ENCODE results near the gene FREM1. TPM values are rescaled to one million over a fixed set of nuclear protein-coding genes. Genes with fewer than 3 reads are reported as not detected.

Gene FREM1
- total and polyA plus RNA-seq, 7 experiments from 2014 or later: 0.24 to 0.86 TPM; not detected in 5

DNA sequence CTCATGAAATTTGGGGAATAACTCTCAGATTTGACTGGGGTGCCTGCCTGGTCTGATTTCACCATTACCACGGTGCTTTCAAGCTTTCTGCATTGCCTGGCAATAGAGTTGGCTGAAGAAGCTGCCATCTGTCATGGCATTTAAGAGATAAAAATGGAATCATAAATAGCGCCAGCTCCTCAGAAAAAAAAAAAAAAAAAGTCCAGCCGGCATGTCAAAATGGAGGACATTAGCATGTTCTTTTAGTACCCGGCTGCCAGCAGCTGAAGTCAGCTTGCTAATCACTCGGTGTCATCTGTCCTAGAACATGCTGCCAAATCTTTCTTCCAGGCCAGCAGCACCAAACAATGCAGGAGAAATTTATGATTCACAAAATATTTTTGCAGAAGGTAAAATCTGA lies 130.0 kb downstream of the FREM1 start:
- ChIA-PET POLR2A (no interaction called here), CTCF (interaction anchor here (0.6 kb wide), 1 partner anchor 163 kb away, joined by 4 read pairs; no protein-coding TSS in a partner anchor)
- H3K4me1 ChIP-seq (ENCODE audit: control insufficient read depth in 2 of 2, insufficient read depth in 2 of 2, low read length in 2 of 2): no peaks in the 10 kb centered on the region
- intact Hi-C loops (cut with micrococcal nuclease): no loop called here
- H3K27me3 Mint-ChIP-seq: peaks cover 0 to 33% (median 15%) of the 10 kb centered on the region in 5 donors
- no peaks in the 10 kb centered on the region for H3K27me3 ChIP-seq (ENCODE audit: control insufficient read depth in 2 of 2, insufficient read depth in 2 of 2, low read length in 2 of 2)
- H3K27ac Mint-ChIP-seq: no peak overlapping the region
- ATAC-seq (no peak), DNase-seq (no peak)
- H3K36me3 Mint-ChIP-seq: no peaks in the 10 kb centered on the region
- no peak overlapping the region for H3K4me3 ChIP-seq (ENCODE audit: low read length)
- H3K9me3 Mint-ChIP-seq: peaks cover 0 to 1% (median 0%) of the 10 kb centered on the region in 11 donors
- no peak overlapping the region for H3K4me3 Mint-ChIP-seq
- H3K4me1 Mint-ChIP-seq: no peaks in the 10 kb centered on the region
- no peaks in the 10 kb centered on the region for H3K9me3 ChIP-seq (ENCODE audit: control insufficient read depth in 2 of 3, low read length in 3 of 3)
- H3K27ac ChIP-seq (ENCODE audit: low read depth, low read length): no peak overlapping the region
- no peaks in the 10 kb centered on the region for H3K36me3 ChIP-seq (ENCODE audit: control insufficient read depth in 2 of 3, insufficient read depth in 3 of 3, low read length in 3 of 3)

DNA sequence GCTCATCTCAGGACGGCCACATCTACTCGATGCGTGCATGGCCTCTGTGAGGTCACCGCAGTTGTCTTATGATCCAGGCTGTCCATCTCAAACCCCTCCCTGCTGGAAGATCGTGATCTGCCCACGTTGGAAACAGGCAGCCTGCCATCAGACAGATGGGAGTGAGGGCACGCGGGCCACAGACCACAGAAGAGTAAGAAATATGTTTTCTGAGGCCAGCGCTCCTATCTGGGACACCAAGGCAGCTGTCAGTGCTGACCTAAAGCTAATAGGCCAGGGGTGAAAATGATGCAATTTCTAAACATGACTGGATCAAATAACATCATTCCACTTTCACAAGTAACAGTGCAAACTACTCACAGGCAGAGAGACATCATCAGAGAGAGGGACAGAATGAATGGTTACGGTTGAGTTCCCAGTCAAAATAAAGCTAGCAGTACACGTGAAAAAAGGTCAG lies 130.6 kb downstream of the FREM1 start:
- no peak overlapping the region for H3K27ac Mint-ChIP-seq
- intact Hi-C loops (cut with micrococcal nuclease): no loop called here
- H3K9me3 Mint-ChIP-seq: peaks cover 0 to 1% (median 0%) of the 10 kb centered on the region in 11 donors
- no peaks in the 10 kb centered on the region for H3K4me1 Mint-ChIP-seq
- H3K36me3 Mint-ChIP-seq: no peaks in the 10 kb centered on the region
- Histone ChIP-seq H3K4me3 (ENCODE audit: low read length) (no peak overlapping the region), H3K9me3 (ENCODE audit: control insufficient read depth in 2 of 3, low read length in 3 of 3) (no peaks in the 10 kb centered on the region), H3K4me1 (ENCODE audit: control insufficient read depth in 2 of 2, insufficient read depth in 2 of 2, low read length in 2 of 2) (no peaks in the 10 kb centered on the region), H3K36me3 (ENCODE audit: control insufficient read depth in 2 of 3, insufficient read depth in 3 of 3, low read length in 3 of 3) (no peaks in the 10 kb centered on the region), H3K27me3 (ENCODE audit: control insufficient read depth in 2 of 2, insufficient read depth in 2 of 2, low read length in 2 of 2) (no peaks in the 10 kb centered on the region), H3K27ac (ENCODE audit: low read depth, low read length) (no peak overlapping the region)
- ATAC-seq (no peak), DNase-seq (no peak)
- H3K4me3 Mint-ChIP-seq: no peak overlapping the region
- H3K27me3 Mint-ChIP-seq: peaks cover 0 to 33% (median 15%) of the 10 kb centered on the region in 5 donors
- CTCF ChIA-PET: interaction anchor here (0.6 kb wide), 1 partner anchor 162 kb away, joined by 4 read pairs; no protein-coding TSS in a partner anchor
- POLR2A ChIA-PET: no interaction called here

GRCh38 chr9:14778565-14778964 lies 131.7 kb downstream of the FREM1 start:
- H3K4me3 Mint-ChIP-seq: no peak overlapping the region
- no peak for ATAC-seq
- Histone ChIP-seq H3K4me3 (ENCODE audit: low read length) (no peak overlapping the region), H3K27ac (ENCODE audit: low read depth, low read length) (no peak overlapping the region), H3K4me1 (ENCODE audit: control insufficient read depth in 2 of 2, insufficient read depth in 2 of 2, low read length in 2 of 2) (no peaks in the 10 kb centered on the region), H3K27me3 (ENCODE audit: control insufficient read depth in 2 of 2, insufficient read depth in 2 of 2, low read length in 2 of 2) (no peaks in the 10 kb centered on the region), H3K9me3 (ENCODE audit: control insufficient read depth in 2 of 3, low read length in 3 of 3) (no peaks in the 10 kb centered on the region), H3K36me3 (ENCODE audit: control insufficient read depth in 2 of 3, insufficient read depth in 3 of 3, low read length in 3 of 3) (no peaks in the 10 kb centered on the region)
- intact Hi-C loops (cut with micrococcal nuclease): no loop called here
- POLR2A ChIA-PET: no interaction called here
- peaks cover 0 to 1% (median 0%) of the 10 kb centered on the region in 11 donors for H3K9me3 Mint-ChIP-seq
- peaks cover 2 to 24% (median 12%) of the 10 kb centered on the region in 5 donors for H3K27me3 Mint-ChIP-seq
- DNase-seq: no peak
- H3K4me1 Mint-ChIP-seq: no peaks in the 10 kb centered on the region
- CTCF ChIA-PET: interaction anchor here (1.3 kb wide), 1 partner anchor 10 kb away, joined by 3 read pairs; no protein-coding TSS in a partner anchor
- no peak overlapping the region for H3K27ac Mint-ChIP-seq
- H3K36me3 Mint-ChIP-seq: no peaks in the 10 kb centered on the region

DNA sequence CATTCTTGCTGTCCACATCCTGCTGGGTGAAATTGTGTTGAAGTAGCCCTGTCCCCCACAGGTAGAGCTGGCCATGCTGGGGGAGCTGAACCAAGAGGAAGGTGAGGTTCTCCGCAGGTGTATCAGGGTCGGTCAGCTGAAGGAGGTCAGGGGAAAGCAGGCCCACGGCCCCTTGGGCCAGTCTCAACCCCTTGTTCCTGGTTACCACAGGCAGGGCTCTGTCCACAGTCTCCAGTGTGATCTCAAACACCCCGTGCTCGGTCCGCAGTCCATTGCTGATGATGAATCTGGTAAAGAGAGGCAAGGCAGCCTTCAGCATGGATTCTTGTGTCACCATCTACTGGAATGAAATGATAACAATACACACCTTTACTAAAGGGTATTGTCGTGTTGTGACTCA lies 134.3 kb downstream of the FREM1 start:
- H3K9me3 Mint-ChIP-seq: peaks cover 0 to 1% (median 0%) of the 10 kb centered on the region in 11 donors
- Histone ChIP-seq H3K36me3 (ENCODE audit: control insufficient read depth in 2 of 3, insufficient read depth in 3 of 3, low read length in 3 of 3) (no peaks in the 10 kb centered on the region), H3K9me3 (ENCODE audit: control insufficient read depth in 2 of 3, low read length in 3 of 3) (no peaks in the 10 kb centered on the region), H3K27ac (ENCODE audit: low read depth, low read length) (no peak overlapping the region), H3K4me3 (ENCODE audit: low read length) (no peak overlapping the region), H3K4me1 (ENCODE audit: control insufficient read depth in 2 of 2, insufficient read depth in 2 of 2, low read length in 2 of 2) (no peaks in the 10 kb centered on the region), H3K27me3 (ENCODE audit: control insufficient read depth in 2 of 2, insufficient read depth in 2 of 2, low read length in 2 of 2) (no peaks in the 10 kb centered on the region)
- intact Hi-C loops (cut with micrococcal nuclease): no loop called here
- no peak overlapping the region for H3K27ac Mint-ChIP-seq
- ChIA-PET POLR2A (no interaction called here), CTCF (no interaction called here)
- peaks cover 5 to 24% (median 12%) of the 10 kb centered on the region in 5 donors for H3K27me3 Mint-ChIP-seq
- H3K4me1 Mint-ChIP-seq: no peaks in the 10 kb centered on the region
- ATAC-seq (no peak), DNase-seq (no peak)
- H3K4me3 Mint-ChIP-seq: no peak overlapping the region
- H3K36me3 Mint-ChIP-seq: no peaks in the 10 kb centered on the region

GRCh38 chr9:14770592-14770991 lies 139.6 kb downstream of the FREM1 start:
- H3K27ac ChIP-seq (ENCODE audit: low read depth, low read length): no peak overlapping the region
- Mint-ChIP-seq H3K27me3 (peaks cover 0 to 35% (median 15%) of the 10 kb centered on the region in 5 donors), H3K4me1 (no peaks in the 10 kb centered on the region), H3K36me3 (no peaks in the 10 kb centered on the region), H3K4me3 (no peak overlapping the region), H3K27ac (no peak overlapping the region), H3K9me3 (no peaks in the 10 kb centered on the region)
- ATAC-seq: no peak
- ChIA-PET CTCF (interaction anchor here (4.6 kb wide), 1 partner anchor 155 kb away, joined by 29 read pairs; no protein-coding TSS in a partner anchor), POLR2A (no interaction called here)
- no peaks in the 10 kb centered on the region for H3K4me1 ChIP-seq (ENCODE audit: control insufficient read depth in 2 of 2, insufficient read depth in 2 of 2, low read length in 2 of 2)
- DNase-seq: no peak
- intact Hi-C loops (cut with micrococcal nuclease): no loop called here
- H3K9me3 ChIP-seq (ENCODE audit: control insufficient read depth in 2 of 3, low read length in 3 of 3): no peaks in the 10 kb centered on the region
- H3K36me3 ChIP-seq (ENCODE audit: control insufficient read depth in 2 of 3, insufficient read depth in 3 of 3, low read length in 3 of 3): no peaks in the 10 kb centered on the region
- no peak overlapping the region for H3K4me3 ChIP-seq (ENCODE audit: low read length)
- H3K27me3 ChIP-seq (ENCODE audit: control insufficient read depth in 2 of 2, insufficient read depth in 2 of 2, low read length in 2 of 2): peaks cover 0 to 5% of the 10 kb centered on the region in 2 donors

GRCh38 chr9:14769230-14769571 lies 141.0 kb downstream of the FREM1 start:
- H3K4me1 ChIP-seq (ENCODE audit: control insufficient read depth in 2 of 2, insufficient read depth in 2 of 2, low read length in 2 of 2): no peaks in the 10 kb centered on the region
- intact Hi-C loops (cut with micrococcal nuclease): loop anchor here (2.0 to 5.0 kb wide), 3 partner anchors 304 to 1342 kb away; no protein-coding TSS in a partner anchor
- H3K4me1 Mint-ChIP-seq: no peaks in the 10 kb centered on the region
- H3K4me3 Mint-ChIP-seq: no peak overlapping the region
- CTCF ChIA-PET: interaction anchor here (0.8 to 4.6 kb wide), 7 partner anchors 9 to 154 kb away, joined by 3 to 29 read pairs (median 3); no protein-coding TSS in a partner anchor
- H3K27ac ChIP-seq (ENCODE audit: low read depth, low read length): no peak overlapping the region
- DNase-seq (no peak), ATAC-seq (no peak)
- H3K27ac Mint-ChIP-seq: no peak overlapping the region
- no peak overlapping the region for H3K4me3 ChIP-seq (ENCODE audit: low read length)
- POLR2A ChIA-PET: no interaction called here
- no peaks in the 10 kb centered on the region for H3K9me3 ChIP-seq (ENCODE audit: control insufficient read depth in 2 of 3, low read length in 3 of 3)
- H3K27me3 ChIP-seq (ENCODE audit: control insufficient read depth in 2 of 2, insufficient read depth in 2 of 2, low read length in 2 of 2): peaks cover 0 to 5% of the 10 kb centered on the region in 2 donors
- no peaks in the 10 kb centered on the region for H3K36me3 Mint-ChIP-seq
- H3K36me3 ChIP-seq (ENCODE audit: control insufficient read depth in 2 of 3, insufficient read depth in 3 of 3, low read length in 3 of 3): no peaks in the 10 kb centered on the region
- peaks cover 3 to 38% (median 16%) of the 10 kb centered on the region in 5 donors for H3K27me3 Mint-ChIP-seq
- no peaks in the 10 kb centered on the region for H3K9me3 Mint-ChIP-seq
